ENCODE measurements around the gene BCL7C.
"Not testable (repeated sequence)": the region's sequence is repeated elsewhere in the genome, so short reads cannot be mapped to it uniquely, and the experiment has no call there.

Gene BCL7C

DNA sequence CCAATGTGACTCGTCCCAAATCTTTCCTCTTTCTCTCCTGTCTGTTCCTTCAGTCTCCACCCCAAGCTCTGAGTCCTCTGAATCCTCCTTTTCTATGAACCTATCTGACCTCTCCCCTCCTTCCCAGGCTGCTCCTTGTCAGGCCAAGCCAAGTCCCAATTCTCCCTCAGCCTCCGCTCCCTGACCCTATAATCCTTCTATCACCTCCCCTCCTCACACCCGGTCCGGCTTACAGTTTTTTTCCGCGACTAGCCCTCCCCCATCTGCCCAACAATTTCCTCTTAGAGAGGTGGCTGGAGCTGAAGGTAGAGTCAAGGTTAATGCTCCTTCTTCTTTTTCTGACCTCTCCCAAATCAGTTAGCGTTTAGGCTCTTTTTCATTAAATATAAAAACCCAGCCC is 33.1 kb downstream of the BCL7C start:
- not testable (repeated sequence) for DNase-seq

DNA sequence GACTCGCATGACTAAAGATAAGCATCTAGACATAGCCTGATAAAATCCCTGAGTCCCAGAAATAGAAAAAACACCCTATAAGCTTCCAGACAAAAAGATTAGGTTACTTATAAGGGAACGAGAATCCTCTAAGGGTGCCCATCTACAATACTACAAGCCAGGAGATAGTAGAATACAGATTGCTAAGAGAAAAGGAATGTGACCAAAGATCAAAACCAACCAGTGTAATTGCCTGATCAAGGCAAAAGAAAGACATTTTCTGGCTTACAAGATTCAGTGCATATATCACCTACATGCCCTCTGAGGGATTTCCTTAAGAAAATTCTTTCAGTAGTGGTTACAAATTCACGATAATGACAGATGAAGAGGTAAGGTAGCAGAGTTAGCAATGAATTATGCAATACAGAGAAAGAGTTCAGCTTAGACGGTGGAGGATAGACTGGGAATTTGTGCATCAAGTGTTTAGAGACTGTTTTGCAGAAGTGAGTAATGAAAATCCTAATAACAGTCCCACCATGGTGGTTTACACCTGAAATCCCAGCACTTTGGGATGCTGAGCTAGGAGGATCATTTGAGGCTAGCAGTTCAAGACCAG is 35.0 kb downstream of the BCL7C start:
- DNase-seq, result no peak

DNA sequence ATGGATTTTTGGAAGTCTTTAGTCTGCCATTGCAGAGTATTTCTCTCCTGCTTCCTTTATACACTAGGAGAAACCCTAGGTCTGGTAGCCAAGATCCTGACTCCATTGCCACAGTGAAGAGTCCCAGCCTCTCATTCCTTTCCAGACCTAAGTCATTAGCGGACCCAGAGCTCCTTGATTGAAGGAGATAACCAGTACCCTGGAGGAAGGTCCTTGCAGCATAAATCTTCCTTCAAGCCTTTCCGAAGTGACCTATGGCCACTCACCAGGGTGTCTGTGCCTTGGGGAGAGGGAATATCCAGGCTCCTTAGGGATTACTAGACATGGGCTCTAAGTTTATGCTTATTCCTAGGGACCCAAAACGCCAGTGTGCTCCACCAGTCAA is 35.8 kb downstream of the BCL7C start:
- no peak for DNase-seq

DNA sequence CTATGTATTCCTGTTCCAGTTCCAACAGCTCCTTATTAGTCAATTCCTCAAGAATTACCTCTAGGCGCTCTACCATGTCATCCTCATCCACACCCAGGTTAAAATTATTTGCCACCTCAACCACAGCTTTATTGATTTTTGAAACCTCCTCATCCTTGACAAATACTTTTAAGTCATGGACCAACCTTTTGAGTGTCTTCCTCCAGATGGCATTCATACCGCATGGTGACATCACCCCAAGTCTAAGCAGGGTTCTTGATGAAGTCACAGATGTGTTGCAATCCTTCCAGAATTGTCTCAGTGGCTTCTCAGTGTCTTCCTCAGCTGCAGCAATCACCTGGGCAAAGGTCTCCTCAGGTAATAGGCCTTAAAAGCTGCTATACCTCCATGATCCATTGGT is 40.1 kb downstream of the BCL7C start:
- no peak for DNase-seq

DNA sequence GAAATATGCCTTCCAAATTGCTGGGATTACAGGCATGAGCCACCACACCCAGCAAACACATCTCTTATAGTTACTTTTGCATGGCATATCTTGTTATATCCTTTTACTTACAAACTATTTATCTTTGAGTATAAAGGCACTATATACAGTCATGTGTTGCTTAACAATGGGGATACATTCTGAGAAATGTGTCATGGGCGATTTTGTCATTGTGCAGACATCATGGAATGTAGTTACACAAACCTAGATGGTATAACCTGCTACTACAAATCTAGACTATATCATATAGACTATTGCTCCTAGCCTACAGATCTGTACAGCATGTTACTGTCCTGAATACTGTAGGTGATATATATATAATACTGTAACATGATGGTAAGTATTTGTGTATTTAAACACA is 43.6 kb downstream of the BCL7C start:
- no peak for DNase-seq

DNA sequence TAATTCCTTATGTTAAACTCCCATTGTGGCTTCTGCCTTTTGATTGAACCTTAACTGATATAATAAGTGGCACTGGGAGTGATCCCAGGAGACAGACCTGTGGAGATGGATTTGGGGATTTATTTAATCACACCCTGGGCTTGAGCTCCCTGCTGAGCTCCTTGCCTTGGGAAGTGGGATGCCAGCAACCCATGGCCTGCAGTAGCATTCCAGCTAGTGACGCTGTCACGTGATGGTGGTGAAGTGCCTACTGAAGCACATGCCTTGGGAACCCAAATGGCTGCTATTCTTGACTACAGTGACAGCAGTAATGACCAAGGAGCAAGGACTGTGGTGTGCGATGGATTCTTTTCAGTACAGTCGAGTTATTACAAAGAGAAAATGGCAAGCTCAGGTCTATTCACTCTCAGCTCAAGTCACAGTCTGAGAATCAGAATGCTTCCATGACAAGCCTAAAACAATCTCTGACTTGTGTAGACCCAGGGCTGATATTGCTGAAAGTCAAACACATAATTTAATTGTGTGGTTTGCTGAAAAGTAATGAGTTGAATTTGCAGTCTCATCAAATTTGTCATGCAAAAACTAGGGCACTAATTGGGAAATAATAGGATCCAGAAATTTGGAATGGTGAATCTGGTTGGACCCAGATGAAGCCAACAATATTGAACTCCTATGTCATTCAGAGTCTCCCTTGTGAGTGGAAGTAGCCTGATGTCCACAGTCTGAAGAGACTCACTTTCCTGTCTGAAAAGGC is 47.1 kb downstream of the BCL7C start:
- DNase-seq, result no peak

DNA sequence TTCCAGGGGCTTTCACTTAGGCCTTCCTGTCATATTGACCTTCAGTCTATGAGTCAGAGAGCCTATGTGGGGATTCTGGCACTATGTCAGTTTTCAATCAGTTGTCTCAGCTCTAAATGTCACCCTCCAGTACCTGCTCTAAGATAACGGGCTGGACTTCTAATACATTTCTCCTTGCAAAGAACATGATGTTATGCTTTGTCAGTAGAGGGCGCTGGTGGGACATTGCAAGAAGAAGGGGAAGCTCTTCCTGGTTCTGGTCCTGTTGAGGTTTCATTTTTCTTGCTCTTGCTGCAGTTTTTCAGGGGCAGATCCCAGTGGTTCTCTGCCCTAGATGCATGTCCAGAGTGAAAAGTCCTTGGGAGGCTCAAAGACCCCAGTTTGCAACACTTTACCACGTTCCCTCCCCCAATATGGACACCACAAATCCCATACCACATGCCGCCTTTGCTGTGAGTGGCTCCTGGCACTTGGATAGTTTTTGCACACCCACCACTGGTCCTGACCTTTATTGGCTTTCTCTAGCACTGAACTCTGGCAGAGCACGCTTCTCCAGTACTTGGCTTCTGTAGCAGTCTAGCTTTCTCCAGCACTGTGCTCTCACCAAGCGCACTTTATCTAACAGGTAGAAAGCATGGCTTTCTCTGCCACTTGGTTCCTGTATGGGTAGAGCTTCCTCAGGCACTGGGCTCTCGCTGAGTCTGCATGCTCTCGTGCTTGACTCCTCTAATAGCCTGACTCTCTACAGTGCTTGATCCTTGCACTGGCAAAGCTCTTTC is 49.0 kb downstream of the BCL7C start:
- peak; percentile 82 for DNase-seq

DNA sequence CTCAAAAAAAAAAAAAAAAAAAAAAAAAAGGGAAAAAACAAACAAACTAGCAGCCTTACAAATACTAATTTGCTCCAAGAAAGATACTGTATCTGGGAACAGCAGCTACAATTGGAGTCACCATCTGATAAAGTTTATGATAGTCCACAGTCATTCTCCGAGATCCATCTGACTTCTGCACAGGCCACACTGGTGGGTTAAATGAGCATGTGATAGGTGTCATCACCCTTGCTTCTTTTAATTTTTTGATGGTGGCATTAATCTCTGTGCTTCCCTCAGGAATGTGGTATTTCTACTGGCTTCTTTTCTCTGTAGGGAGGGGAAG is 49.6 kb downstream of the BCL7C start:
- DNase-seq, result no peak

DNA sequence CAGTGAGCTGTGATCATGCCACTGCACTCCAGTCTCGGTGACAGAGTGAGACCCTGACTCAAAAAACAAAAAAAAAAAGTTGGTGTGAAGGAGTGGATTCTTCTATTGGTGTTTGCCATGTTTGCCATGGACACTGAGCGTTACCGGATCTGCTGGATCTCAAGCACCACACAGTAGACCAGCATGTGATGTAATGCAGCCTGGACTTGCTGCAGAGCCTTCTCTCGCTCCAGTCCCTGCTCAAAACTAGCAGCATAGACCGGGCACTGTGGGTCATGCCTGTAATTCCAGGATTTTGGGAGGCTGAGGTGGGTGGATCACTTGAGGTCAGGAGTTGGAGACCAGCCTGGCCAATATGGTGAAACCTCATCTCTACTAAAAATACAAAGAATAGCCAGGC is 50.4 kb downstream of the BCL7C start:
- no peak for DNase-seq

DNA sequence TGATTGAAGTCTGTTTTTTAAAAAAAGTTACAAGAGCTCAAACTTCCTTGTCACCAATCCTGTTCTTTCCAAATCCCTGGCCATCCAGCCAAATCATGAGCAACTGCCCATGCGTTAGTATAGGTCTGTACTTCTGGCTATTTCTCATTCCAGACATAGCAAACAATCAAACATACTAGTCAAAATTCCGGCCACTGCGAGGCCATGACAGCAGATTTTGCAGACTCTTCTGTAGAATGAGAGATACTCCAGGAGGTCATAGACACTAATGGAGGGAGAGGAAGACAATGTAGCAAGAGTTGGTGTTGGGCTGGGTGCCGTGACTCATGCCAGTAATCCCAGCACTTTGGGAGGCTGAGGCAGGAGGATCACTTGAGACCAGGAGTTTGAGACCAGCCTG is 50.9 kb downstream of the BCL7C start:
- DNase-seq, result no peak

DNA sequence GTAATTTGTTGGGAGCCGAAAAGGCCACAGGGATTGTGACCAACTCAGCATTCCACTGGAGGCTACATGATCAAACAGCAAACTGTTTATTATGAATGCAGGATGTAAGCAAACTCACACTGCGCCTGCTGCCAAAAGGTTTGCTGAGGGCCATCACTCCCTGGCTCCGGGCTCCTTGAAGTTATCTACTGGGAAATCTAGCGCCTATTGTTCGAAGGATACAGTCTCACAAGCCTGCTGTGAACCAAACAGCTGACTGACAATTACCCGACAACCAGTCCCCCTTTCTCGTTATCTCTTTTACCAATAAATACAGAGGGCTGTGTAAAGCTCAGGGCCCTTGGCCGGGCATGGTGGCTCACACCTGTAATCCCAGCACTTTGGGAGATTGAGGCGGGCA is 52.5 kb downstream of the BCL7C start:
- DNase-seq, result no peak

DNA sequence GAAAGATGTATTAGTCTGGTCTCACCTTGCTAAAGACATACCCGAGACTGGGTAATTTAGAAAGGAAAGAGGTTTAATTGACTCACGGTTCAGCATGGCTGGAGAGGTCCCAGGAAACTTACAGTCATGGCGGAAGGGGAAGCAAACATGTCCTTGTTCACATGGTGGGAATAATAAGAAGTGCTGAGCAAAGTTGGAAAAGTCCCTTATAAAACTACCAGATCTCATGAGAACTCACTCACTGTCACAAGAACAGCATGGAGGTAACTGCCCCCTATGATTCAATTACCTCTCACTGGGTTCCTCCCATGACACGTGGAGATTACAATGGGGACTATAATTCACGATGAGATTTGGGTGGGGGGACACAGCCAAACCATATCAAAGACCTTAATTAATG is 53.3 kb downstream of the BCL7C start:
- DNase-seq, result no peak

DNA sequence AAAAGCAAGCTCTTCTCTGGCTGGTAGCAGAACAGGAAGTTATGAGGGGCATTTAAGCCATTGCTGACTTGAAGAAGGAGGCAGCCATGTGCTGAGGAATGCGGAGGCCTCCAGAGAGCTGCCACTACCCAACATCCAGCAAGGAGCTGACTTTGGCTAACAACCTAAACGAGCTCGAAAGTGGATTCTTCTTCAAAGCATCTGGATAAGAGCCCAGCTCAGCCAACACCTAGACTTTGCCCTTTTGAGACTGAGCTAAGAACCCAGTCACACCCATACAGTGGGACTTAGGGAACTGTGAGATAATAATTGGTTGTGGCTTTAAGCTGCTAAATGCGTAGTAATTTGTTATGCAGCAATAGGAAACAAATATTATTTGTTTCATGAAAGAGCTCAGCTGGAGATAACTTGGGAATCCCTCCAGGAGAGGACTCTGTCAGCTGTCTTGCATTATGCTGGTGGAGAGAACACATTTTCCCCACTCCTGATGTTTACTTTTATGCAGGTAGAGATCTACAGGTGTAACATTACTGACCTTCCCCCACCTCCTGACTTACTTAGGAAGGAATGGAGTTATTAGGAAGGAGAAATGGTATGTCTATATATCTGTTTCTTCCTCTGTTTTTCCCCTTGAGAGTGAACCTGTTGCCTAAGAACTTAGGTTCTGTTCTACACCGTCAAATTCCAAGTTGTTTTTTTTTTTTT is 54.2 kb downstream of the BCL7C start:
- no peak for DNase-seq

DNA sequence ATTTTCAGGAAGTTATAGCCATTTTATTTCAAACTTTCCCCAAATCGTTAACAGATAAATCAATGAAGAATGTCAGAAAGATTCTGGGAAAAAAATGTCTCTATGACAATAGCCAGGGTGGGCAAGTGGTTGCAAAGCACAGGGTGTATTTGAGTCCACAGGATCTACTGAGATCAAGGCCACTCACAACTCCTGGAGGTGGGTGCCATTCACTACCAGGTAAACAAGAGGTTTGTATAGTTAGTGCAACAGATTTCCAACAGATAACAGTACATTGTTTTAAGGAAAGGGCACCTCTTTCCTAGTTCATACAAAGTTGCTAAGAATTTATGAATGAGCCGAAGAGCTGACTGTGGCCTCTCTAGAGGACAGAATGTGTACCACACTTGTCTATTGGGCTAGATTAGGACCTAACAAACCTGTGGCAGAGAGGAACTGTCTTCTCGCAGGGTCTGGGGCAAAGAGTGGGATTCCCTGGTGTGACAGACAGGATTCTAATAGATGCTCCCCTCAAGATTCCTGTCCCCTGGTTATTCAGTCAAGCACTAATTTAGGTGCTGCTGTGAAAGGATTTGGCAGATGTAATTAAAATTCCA is 54.9 kb downstream of the BCL7C start:
- no peak for DNase-seq

DNA sequence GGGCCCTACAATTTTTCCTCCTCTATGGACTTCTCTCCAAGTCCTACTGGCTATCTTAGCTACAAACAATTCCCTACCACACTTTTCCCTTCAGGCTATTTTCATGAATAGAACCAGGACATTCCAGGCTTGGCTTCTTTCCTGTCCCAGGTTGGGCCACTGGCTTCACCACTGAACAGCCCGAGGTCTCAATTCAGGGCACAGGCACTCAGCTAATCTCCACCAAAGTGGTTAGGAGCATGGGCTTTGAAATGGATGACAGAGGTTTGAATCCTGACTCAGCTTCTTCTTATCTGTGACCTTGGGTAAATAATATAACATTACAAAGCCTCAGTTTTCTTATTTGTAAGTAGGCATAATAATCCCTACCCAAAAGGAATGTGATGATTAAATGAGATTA is 56.0 kb downstream of the BCL7C start:
- DNase-seq, result no peak
